Transverse colon (tissue), 4 donors: ENCODE data around the gene SLC9B1.

Experiments
- POLR2A ChIP-seq: fragments of 450-650 bp; IDR thresholded peaks from one replicate; pipeline ENCODE4 v1.6.1; 2016; ENCODE audit warnings: antibody characterized with exemption, mild to moderate bottlenecking, moderate library complexity
- POLR2AphosphoS5 ChIP-seq, 3 donors: sonication (generic); formaldehyde crosslinking; IDR thresholded peaks; one replicate each; pipeline ENCODE4 v1.6.1; 2016; ENCODE audit warnings: antibody characterized with exemption in 3 of 3
- TF ChIP-seq, protein P1 (sequence below), 5 experiments: fragments of 200-600 bp in 3 of 5; fragments of 450-650 bp in 2 of 5; sonication (generic) in 3 of 5; IDR thresholded peaks; 1 replicate in 2 of 5; 2 replicates in 3 of 5; pipeline ENCODE4 v1.5.1; 2016 to 2017; ENCODE audit warnings: antibody characterized with exemption in 5 of 5, inconsistent platforms in 3 of 5, mild to moderate bottlenecking in 2 of 5, moderate library complexity in 1 of 5

DNA sequence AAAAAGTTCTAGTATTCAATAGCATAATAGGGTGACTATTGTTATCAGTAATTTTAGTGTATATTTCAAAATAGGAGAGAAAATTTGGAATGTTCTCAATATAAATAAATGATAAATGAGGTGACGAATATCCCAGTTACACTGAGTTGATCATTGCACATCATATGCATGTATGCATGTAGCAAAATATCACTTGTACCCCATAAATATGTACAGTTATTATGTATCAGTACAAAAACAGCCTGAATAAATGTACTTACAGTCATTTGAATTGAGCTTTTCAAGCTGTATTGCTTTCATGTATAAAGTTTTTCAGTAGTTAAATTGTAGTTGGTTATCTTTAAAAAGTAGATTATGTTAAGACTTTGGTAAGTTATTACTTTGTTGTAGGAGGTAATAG, 138.2 kb downstream of the SLC9B1 start:
- TF ChIP-seq, protein P1, sequence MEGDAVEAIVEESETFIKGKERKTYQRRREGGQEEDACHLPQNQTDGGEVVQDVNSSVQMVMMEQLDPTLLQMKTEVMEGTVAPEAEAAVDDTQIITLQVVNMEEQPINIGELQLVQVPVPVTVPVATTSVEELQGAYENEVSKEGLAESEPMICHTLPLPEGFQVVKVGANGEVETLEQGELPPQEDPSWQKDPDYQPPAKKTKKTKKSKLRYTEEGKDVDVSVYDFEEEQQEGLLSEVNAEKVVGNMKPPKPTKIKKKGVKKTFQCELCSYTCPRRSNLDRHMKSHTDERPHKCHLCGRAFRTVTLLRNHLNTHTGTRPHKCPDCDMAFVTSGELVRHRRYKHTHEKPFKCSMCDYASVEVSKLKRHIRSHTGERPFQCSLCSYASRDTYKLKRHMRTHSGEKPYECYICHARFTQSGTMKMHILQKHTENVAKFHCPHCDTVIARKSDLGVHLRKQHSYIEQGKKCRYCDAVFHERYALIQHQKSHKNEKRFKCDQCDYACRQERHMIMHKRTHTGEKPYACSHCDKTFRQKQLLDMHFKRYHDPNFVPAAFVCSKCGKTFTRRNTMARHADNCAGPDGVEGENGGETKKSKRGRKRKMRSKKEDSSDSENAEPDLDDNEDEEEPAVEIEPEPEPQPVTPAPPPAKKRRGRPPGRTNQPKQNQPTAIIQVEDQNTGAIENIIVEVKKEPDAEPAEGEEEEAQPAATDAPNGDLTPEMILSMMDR (IDR thresholded peaks at IDR 0.05), result no peak
- no peak for TF ChIP-seq POLR2A
- TF ChIP-seq POLR2AphosphoS5 (IDR thresholded peaks at IDR 0.05), result no peak
